Liver (tissue), 3 donors: ENCODE results near the gene UBR1.

Source experiments
- CTCF ChIP-seq: fragments of 150-350 bp; IDR thresholded peaks from 2 replicates; pipeline ENCODE4 v1.5.1; 2017; ENCODE audit warnings: improper control_type of control experiment, low read depth, low read length; ENCODE audit not compliant: missing input control
- FOXA1 ChIP-seq: IDR thresholded peaks from 2 replicates; pipeline ENCODE4 v1.6.1; 2016; ENCODE audit warnings: antibody characterized with exemption
- GABPA ChIP-seq, 2 donors: IDR thresholded peaks in 1 of 2; conservative IDR thresholded peaks in 1 of 2; 2 replicates each; pipeline ENCODE4 v1.6.1; 2016; ENCODE audit warnings: antibody characterized with exemption in 2 of 2, mild to moderate bottlenecking in 1 of 2, moderate library complexity in 1 of 2
- YY1 ChIP-seq: IDR thresholded peaks from 2 replicates; pipeline ENCODE4 v1.6.1; 2016; ENCODE audit warnings: antibody characterized with exemption, mild to moderate bottlenecking
- TF ChIP-seq, protein P1 (sequence below): IDR thresholded peaks from 2 replicates; pipeline ENCODE4 v1.6.1; 2016; ENCODE audit warnings: antibody characterized with exemption
- TF ChIP-seq, protein P2 (sequence below): IDR thresholded peaks from 2 replicates; pipeline ENCODE4 v1.6.1; 2016; ENCODE audit warnings: antibody characterized with exemption
- TF ChIP-seq, protein P3 (sequence below): IDR thresholded peaks from 2 replicates; pipeline ENCODE4 v1.6.1; 2016; ENCODE audit warnings: antibody characterized with exemption
- donor health status: healthy.
- donor health status: healthy.

DNA sequence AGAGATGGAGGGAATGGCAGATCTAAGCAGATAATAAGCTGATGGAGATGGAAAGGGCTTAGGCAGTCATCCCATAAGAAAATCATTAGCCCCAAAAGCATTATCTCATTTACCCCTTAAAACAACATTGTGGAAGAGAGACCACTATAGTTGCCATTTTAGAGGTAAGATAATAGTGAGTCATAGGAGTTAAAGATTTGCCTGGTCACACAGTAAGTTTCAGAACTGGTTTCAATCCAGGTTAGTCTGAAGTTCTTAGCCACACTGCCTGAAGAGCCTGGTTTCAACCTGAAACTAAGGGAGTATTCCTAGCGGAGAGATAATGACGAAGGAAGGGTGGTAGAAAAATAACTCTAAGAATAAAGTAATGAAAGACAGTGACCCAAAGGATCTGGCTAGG lies 13.0 kb upstream of the UBR1 start:
- no peak for TF ChIP-seq CTCF
- TF ChIP-seq YY1: no peak
- TF ChIP-seq, protein P1, sequence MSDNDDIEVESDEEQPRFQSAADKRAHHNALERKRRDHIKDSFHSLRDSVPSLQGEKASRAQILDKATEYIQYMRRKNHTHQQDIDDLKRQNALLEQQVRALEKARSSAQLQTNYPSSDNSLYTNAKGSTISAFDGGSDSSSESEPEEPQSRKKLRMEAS: no peak
- TF ChIP-seq FOXA1: no peak
- TF ChIP-seq, protein P2, sequence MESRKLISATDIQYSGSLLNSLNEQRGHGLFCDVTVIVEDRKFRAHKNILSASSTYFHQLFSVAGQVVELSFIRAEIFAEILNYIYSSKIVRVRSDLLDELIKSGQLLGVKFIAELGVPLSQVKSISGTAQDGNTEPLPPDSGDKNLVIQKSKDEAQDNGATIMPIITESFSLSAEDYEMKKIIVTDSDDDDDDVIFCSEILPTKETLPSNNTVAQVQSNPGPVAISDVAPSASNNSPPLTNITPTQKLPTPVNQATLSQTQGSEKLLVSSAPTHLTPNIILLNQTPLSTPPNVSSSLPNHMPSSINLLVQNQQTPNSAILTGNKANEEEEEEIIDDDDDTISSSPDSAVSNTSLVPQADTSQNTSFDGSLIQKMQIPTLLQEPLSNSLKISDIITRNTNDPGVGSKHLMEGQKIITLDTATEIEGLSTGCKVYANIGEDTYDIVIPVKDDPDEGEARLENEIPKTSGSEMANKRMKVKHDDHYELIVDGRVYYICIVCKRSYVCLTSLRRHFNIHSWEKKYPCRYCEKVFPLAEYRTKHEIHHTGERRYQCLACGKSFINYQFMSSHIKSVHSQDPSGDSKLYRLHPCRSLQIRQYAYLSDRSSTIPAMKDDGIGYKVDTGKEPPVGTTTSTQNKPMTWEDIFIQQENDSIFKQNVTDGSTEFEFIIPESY: no peak
- TF ChIP-seq GABPA (IDR thresholded peaks at IDR 0.05 in 1 of 2, conservative IDR thresholded peaks at IDR 0.05 in 1 of 2): no peak
- TF ChIP-seq, protein P3, sequence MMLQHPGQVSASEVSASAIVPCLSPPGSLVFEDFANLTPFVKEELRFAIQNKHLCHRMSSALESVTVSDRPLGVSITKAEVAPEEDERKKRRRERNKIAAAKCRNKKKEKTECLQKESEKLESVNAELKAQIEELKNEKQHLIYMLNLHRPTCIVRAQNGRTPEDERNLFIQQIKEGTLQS: no peak
